ENCODE data around the gene IGSF6. TPM values are rescaled to one million over a fixed set of nuclear protein-coding genes. Genes with fewer than 3 reads are reported as not detected.

The IGSF6 gene
- total and polyA plus RNA-seq, 9 of the 15 experiments (the other 6 are each of a cell fraction or from before 2014, with no cell fraction given), result 0.07 TPM; not detected in 8

DNA sequence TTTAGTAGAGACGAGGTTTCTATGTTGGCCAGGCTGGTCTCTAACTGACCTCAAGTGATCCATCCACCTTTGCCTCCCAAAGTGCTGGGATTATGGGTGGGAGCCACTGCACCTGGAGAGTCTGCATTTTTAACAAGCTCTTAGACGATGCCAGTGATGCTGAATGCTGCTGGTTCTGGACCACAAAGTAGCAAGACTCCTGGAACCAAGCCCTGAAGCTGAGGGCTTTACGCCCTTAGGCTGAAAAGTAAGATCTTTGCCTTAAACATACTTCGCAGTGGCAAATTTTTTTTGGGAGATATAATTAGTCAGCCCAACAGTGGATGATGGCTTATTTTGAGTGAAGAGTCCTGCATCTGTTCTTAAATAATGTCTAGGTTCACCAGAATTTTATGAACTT, 39.0 kb downstream of the IGSF6 start:
- peaks cover 60% of the 10 kb centered on the region for H3K79me2 ChIP-seq (ENCODE audit: control insufficient read depth, insufficient read depth, low read length)

More for the DNA sequence above, 39.0 kb downstream of the IGSF6 start:
- H3K9me1 ChIP-seq (ENCODE audit: control insufficient read depth, insufficient read depth, low read length), result no peaks in the 10 kb centered on the region
- peaks cover 19% of the 10 kb centered on the region for H4K20me1 ChIP-seq (replicated peaks; ENCODE audit: control insufficient read depth, insufficient read depth, low read length)
- H2AFZ ChIP-seq (ENCODE audit: low read depth, low read length), result no peak overlapping the region
- peaks cover 38% of the 10 kb centered on the region; the same call in 2 of the 3 replicates for H3K36me3 ChIP-seq (ENCODE audit: control insufficient read depth, insufficient read depth, low read length)
- no peak overlapping the region for H3K4me2 ChIP-seq (ENCODE audit: insufficient read depth, low read length)
- intact Hi-C loops (cut with micrococcal nuclease) (no loop called here), in situ Hi-C loops (cut with MboI) (no loop called here)
- TF ChIP-seq, protein P1, sequence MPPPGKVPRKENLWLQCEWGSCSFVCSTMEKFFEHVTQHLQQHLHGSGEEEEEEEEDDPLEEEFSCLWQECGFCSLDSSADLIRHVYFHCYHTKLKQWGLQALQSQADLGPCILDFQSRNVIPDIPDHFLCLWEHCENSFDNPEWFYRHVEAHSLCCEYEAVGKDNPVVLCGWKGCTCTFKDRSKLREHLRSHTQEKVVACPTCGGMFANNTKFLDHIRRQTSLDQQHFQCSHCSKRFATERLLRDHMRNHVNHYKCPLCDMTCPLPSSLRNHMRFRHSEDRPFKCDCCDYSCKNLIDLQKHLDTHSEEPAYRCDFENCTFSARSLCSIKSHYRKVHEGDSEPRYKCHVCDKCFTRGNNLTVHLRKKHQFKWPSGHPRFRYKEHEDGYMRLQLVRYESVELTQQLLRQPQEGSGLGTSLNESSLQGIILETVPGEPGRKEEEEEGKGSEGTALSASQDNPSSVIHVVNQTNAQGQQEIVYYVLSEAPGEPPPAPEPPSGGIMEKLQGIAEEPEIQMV (tag; conservative IDR thresholded peaks at IDR 0.05; ENCODE audit: low read depth), result no peak
- TF ChIP-seq ZFP36 (IDR thresholded peaks at IDR 0.05; ENCODE audit: low read depth, low read length, partially characterized antibody) (no peak), ZKSCAN3 (CRISPR knock-in tag; IDR thresholded peaks at IDR 0.05) (no peak), ZNF239 (CRISPR knock-in tag; IDR thresholded peaks at IDR 0.05) (no peak), TEAD2 (tag; IDR thresholded peaks at IDR 0.05) (no peak)
- TF ChIP-seq, protein P2, sequence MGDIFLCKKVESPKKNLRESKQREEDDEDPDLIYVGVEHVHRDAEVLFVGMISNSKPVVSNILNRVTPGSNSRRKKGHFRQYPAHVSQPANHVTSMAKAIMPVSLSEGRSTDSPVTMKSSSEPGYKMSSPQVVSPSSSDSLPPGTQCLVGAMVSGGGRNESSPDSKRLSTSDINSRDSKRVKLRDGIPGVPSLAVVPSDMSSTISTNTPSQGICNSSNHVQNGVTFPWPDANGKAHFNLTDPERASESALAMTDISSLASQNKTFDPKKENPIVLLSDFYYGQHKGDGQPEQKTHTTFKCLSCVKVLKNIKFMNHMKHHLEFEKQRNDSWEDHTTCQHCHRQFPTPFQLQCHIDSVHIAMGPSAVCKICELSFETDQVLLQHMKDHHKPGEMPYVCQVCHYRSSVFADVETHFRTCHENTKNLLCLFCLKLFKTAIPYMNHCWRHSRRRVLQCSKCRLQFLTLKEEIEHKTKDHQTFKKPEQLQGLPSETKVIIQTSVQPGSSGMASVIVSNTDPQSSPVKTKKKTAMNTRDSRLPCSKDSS (IDR thresholded peaks at IDR 0.05; ENCODE audit: low read depth, partially characterized antibody), result no peak
- TF ChIP-seq, protein P3, sequence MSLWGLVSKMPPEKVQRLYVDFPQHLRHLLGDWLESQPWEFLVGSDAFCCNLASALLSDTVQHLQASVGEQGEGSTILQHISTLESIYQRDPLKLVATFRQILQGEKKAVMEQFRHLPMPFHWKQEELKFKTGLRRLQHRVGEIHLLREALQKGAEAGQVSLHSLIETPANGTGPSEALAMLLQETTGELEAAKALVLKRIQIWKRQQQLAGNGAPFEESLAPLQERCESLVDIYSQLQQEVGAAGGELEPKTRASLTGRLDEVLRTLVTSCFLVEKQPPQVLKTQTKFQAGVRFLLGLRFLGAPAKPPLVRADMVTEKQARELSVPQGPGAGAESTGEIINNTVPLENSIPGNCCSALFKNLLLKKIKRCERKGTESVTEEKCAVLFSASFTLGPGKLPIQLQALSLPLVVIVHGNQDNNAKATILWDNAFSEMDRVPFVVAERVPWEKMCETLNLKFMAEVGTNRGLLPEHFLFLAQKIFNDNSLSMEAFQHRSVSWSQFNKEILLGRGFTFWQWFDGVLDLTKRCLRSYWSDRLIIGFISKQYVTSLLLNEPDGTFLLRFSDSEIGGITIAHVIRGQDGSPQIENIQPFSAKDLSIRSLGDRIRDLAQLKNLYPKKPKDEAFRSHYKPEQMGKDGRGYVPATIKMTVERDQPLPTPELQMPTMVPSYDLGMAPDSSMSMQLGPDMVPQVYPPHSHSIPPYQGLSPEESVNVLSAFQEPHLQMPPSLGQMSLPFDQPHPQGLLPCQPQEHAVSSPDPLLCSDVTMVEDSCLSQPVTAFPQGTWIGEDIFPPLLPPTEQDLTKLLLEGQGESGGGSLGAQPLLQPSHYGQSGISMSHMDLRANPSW (CRISPR knock-in tag; IDR thresholded peaks at IDR 0.05), result no peak
- 96% methylated on average over 4 of the region's 4 CpGs for WGBS (ENCODE audit: insufficient coverage, low coverage, missing lambda C conversion rate)
- FAIRE-seq (no peak), ATAC-seq (no peak), DNase-seq (ENCODE audit: extremely low read depth in 1 of 4, low spot score in 3 of 4) (no peak)
- CTCF ChIA-PET (ENCODE audit: low intra/inter-chr PET ratio), result no interaction called here
- H3K9me3 ChIP-seq (replicated peaks; ENCODE audit: control insufficient read depth, insufficient read depth, low read depth, low read length), result no peaks in the 10 kb centered on the region
- POLR2A ChIA-PET, result interaction anchor here (1.6 to 2.2 kb wide), 2 partner anchors 8 to 9 kb away, joined by 5 to 10 read pairs; no protein-coding TSS in a partner anchor
- peaks cover 7 to 47% of the 10 kb centered on the region in 2 experiments for H3K4me1 ChIP-seq (replicated peaks in 1 of 2; ENCODE audit: control insufficient read depth in 2 of 2, insufficient read depth in 2 of 2, low read length in 2 of 2)
- no peak overlapping the region for H3K9ac ChIP-seq (ENCODE audit: insufficient read depth in 1 of 2, low read depth in 2 of 2, low read length in 2 of 2)
- no peak overlapping the region for H3K4me3 ChIP-seq
- BruUV-seq (replicated peaks), result no TSS peak
- no peaks in the 10 kb centered on the region for H3K27me3 ChIP-seq (ENCODE audit: control insufficient read depth in 2 of 2, insufficient read depth in 2 of 2, low read length in 2 of 2)
- no peak overlapping the region for H3K27ac ChIP-seq (ENCODE audit: extremely low read depth, low read depth, low read length)
